ENCODE results near the gene EPHB1.

Gene EPHB1

GRCh38 chr3:135083179-135083578, 288.1 kb downstream of the EPHB1 start:
- ChIA-PET CTCF (no interaction called here), POLR2A (no interaction called here)

GRCh38 chr3:135083756-135084155, 288.7 kb downstream of the EPHB1 start:
- POLR2A ChIA-PET, result no interaction called here

More at GRCh38 chr3:135083179-135083578, 288.1 kb downstream of the EPHB1 start:
- no peak for TF ChIP-seq CTCF (IDR thresholded peaks at IDR 0.05; ENCODE audit: insufficient read depth, low read length, missing control alignments)
- no peak for DNase-seq (ENCODE audit: low read depth, low spot score)
- no peak overlapping the region for H3K4me3 ChIP-seq (ENCODE audit: low read depth, low read length)

GRCh38 chr3:135084405-135084804, 289.3 kb downstream of the EPHB1 start:
- DNase-seq (ENCODE audit: low read depth, low spot score), result peak; percentile 9
- TF ChIP-seq CTCF (IDR thresholded peaks at IDR 0.05; ENCODE audit: insufficient read depth, low read length, missing control alignments), result no peak
- ChIA-PET CTCF (no interaction called here), POLR2A (interaction anchor here (0.6 kb wide), 1 partner anchor 796 kb away, joined by 3 read pairs; no protein-coding TSS in a partner anchor)
- no peak overlapping the region for H3K4me3 ChIP-seq (ENCODE audit: low read depth, low read length)

More at GRCh38 chr3:135083756-135084155, 288.7 kb downstream of the EPHB1 start:
- no peak for DNase-seq (ENCODE audit: low read depth, low spot score)
- CTCF ChIA-PET, result no interaction called here
- H3K4me3 ChIP-seq (ENCODE audit: low read depth, low read length), result no peak overlapping the region
- TF ChIP-seq CTCF (IDR thresholded peaks at IDR 0.05; ENCODE audit: insufficient read depth, low read length, missing control alignments), result no peak

- POLR2A ChIA-PET, result interaction anchor here (0.6 kb wide), 1 partner anchor 795 kb away, joined by 3 read pairs; no protein-coding TSS in a partner anchor
- H3K4me3 ChIP-seq (ENCODE audit: low read depth, low read length), result no peak overlapping the region
- DNase-seq (ENCODE audit: low read depth, low spot score), result no peak
- TF ChIP-seq CTCF (IDR thresholded peaks at IDR 0.05; ENCODE audit: insufficient read depth, low read length, missing control alignments), result no peak
- CTCF ChIA-PET, result no interaction called here
Measured at GRCh38 chr3:135084976-135085375, 289.9 kb downstream of the EPHB1 start.

- no peak for DNase-seq (ENCODE audit: low read depth, low spot score)
- POLR2A ChIA-PET, result no interaction called here
- CTCF ChIA-PET, result no interaction called here
- no peak overlapping the region for H3K4me3 ChIP-seq (ENCODE audit: low read depth, low read length)
- no peak for TF ChIP-seq CTCF (IDR thresholded peaks at IDR 0.05; ENCODE audit: insufficient read depth, low read length, missing control alignments)
Measured at GRCh38 chr3:135085652-135086436, 290.8 kb downstream of the EPHB1 start.

- DNase-seq (ENCODE audit: low read depth, low spot score), result no peak
- ChIA-PET CTCF (no interaction called here), POLR2A (no interaction called here)
- no peak overlapping the region for H3K4me3 ChIP-seq (ENCODE audit: low read depth, low read length)
- TF ChIP-seq CTCF (IDR thresholded peaks at IDR 0.05; ENCODE audit: insufficient read depth, low read length, missing control alignments), result no peak
Measured at GRCh38 chr3:135087782-135088181, 292.7 kb downstream of the EPHB1 start.

Data from AG04449 (cell line).